ENCODE measurements around the gene RHEBL1.

DNA sequence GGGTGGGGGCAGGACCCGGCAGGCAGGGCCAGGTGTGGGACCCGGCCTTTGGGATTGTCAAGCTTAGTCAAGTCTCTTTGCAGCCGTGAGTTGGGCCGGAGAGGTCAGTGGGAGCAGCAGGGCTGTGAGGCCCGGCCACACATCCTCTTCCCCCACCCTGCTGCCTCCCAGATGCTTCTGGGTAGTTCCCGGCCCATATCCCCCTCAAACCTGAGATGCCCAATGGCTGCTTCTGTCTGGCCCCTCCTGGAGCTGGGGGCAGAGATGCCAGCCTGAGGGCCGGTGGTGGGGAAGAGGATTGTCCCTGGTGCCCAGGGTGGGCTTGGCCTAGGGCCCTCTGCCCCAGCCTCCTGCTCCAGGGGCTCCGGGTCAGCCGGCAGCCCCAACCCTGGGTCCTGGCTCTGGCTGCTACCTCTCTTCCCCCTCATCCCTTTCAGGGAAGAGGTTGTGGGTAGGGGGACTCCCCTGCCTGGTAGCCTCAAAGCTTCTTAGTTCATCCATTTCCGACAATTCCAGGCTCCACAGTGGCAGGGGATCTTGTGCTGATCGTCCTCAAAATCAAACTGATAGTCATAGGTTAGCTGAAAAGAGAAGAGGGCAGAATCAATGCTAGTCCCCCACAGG is 48.4 kb downstream of the RHEBL1 start:
- TF ChIP-seq EP300 (IDR thresholded peaks at IDR 0.05): no peak
- TF ChIP-seq, protein P1, sequence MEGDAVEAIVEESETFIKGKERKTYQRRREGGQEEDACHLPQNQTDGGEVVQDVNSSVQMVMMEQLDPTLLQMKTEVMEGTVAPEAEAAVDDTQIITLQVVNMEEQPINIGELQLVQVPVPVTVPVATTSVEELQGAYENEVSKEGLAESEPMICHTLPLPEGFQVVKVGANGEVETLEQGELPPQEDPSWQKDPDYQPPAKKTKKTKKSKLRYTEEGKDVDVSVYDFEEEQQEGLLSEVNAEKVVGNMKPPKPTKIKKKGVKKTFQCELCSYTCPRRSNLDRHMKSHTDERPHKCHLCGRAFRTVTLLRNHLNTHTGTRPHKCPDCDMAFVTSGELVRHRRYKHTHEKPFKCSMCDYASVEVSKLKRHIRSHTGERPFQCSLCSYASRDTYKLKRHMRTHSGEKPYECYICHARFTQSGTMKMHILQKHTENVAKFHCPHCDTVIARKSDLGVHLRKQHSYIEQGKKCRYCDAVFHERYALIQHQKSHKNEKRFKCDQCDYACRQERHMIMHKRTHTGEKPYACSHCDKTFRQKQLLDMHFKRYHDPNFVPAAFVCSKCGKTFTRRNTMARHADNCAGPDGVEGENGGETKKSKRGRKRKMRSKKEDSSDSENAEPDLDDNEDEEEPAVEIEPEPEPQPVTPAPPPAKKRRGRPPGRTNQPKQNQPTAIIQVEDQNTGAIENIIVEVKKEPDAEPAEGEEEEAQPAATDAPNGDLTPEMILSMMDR (IDR thresholded peaks at IDR 0.05): no peak

All from upper lobe of left lung (tissue), 4 donors.